ENCODE measurements around the gene MEGF6.

MEGF6 gene, protein sequence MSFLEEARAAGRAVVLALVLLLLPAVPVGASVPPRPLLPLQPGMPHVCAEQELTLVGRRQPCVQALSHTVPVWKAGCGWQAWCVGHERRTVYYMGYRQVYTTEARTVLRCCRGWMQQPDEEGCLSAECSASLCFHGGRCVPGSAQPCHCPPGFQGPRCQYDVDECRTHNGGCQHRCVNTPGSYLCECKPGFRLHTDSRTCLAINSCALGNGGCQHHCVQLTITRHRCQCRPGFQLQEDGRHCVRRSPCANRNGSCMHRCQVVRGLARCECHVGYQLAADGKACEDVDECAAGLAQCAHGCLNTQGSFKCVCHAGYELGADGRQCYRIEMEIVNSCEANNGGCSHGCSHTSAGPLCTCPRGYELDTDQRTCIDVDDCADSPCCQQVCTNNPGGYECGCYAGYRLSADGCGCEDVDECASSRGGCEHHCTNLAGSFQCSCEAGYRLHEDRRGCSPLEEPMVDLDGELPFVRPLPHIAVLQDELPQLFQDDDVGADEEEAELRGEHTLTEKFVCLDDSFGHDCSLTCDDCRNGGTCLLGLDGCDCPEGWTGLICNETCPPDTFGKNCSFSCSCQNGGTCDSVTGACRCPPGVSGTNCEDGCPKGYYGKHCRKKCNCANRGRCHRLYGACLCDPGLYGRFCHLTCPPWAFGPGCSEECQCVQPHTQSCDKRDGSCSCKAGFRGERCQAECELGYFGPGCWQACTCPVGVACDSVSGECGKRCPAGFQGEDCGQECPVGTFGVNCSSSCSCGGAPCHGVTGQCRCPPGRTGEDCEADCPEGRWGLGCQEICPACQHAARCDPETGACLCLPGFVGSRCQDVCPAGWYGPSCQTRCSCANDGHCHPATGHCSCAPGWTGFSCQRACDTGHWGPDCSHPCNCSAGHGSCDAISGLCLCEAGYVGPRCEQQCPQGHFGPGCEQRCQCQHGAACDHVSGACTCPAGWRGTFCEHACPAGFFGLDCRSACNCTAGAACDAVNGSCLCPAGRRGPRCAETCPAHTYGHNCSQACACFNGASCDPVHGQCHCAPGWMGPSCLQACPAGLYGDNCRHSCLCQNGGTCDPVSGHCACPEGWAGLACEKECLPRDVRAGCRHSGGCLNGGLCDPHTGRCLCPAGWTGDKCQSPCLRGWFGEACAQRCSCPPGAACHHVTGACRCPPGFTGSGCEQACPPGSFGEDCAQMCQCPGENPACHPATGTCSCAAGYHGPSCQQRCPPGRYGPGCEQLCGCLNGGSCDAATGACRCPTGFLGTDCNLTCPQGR (N-terminal part only)

GRCh38 chr1:3611170-3612019 is at the start of gene MEGF6:
TSS of gene MEGF6 (minus strand) at chr1:3611508. CDS start at chr1:3611268, 240 bp downstream.
- in situ Hi-C loops (cut with MboI; ENCODE audit: low sequenced_read_pairs), result no loop called here

DNA sequence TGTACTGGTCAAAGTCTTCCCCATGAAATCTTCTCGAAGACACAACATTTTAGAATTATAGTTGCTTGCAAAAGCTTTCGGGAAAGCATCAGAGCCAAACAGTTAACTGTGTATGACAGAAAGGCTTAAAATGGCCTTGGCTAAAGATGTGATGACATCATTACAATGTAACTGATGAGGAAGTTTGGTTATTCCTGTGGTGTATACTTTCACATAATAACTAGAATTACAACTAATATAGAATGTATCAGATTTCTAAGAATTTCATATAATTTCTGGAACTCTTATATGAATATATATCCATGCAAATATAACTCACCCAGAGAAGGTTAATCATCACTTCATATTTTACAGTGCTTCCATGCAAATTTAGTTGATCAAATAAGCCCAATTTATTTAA is 49.4 kb upstream of the MEGF6 start:
- in situ Hi-C loops (cut with MboI; ENCODE audit: low sequenced_read_pairs), result no loop called here

GRCh38 chr1:3659093-3659492 is 47.8 kb upstream of the MEGF6 start:
- in situ Hi-C loops (cut with MboI; ENCODE audit: low sequenced_read_pairs), result no loop called here

GRCh38 chr1:3658231-3658615 is 46.9 kb upstream of the MEGF6 start:
- in situ Hi-C loops (cut with MboI; ENCODE audit: low sequenced_read_pairs), result no loop called here

DNA sequence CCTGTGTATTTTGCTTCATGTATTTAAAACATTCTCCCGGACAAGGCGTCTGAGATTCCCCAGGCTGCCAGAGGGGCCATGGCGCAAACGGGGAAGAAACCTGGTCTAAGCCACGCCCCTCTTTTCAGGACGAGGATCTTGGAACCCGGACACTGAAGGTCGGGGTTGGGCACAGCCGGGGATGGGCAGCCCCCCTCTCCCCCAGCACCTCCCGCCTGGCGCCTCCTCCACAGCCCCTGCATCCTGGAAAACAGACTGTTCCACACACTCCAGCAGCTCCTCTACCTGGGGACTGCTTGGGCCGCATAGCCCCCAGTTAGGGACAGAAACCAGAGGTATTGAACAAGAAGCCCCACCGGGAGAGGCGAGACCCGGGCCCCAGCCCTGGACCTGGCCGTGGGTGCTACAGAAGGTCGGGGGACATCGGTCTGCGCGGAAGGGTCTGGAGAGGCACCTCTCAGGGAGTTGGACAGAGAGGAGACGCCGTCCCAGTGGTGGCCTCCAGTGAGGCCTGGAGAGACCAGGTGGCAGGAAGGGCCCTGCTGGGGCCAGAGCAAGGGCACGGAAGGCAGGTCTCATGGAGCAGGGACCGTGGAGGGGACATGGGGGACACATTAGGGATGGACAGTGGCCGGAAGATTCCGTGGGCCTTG is 46.4 kb upstream of the MEGF6 start:
- in situ Hi-C loops (cut with MboI; ENCODE audit: low sequenced_read_pairs), result no loop called here

DNA sequence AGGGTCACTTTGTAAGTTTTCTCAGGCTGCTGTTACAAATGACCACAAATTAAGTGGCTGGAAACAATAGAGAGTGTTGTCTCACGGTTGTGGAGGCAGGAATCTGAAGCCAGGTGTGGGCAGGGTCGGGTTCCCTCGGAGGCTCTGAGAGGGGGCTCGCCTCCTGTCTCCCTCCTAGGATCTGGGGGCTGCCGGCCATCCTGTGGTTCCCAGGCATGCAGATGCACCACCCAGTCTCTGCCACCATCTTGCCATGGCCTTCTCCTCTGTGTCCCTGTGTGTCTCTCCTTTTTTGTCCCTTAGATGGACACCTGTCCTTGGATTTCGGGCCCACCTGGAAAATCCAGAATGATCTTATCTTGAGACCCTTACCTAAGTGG is 45.8 kb upstream of the MEGF6 start:
- in situ Hi-C loops (cut with MboI; ENCODE audit: low sequenced_read_pairs), result no loop called here

DNA sequence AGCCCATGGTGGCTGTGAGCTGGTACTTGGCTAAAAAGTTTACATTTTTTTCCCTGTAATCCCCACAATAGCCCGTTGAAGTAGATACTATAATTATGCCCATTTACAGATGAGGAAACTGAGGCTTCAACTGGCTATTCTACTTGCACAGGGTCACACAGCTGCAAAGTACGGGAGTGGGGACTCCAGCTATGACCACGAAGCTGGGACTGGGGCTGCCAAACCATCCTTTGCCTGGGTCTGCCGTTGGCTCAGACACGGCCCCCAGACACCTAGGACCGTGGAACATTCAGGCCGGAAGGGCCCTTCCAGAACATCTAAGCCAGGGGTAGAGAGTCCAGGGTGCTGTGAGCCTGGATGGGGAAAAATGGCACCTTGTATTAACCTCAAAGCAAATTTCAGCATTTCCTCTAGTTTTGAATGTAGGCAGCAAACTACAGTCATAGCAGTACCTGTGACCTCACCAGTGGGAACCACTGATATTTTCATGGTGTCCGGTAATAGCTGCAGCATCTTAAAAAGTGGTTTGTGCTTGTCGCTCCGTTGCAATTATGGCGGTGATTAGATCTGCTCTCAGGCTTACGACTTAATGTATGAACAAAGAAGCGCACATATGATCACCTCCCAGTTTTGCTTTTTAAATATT is 45.3 kb upstream of the MEGF6 start:
- in situ Hi-C loops (cut with MboI; ENCODE audit: low sequenced_read_pairs), result no loop called here

DNA sequence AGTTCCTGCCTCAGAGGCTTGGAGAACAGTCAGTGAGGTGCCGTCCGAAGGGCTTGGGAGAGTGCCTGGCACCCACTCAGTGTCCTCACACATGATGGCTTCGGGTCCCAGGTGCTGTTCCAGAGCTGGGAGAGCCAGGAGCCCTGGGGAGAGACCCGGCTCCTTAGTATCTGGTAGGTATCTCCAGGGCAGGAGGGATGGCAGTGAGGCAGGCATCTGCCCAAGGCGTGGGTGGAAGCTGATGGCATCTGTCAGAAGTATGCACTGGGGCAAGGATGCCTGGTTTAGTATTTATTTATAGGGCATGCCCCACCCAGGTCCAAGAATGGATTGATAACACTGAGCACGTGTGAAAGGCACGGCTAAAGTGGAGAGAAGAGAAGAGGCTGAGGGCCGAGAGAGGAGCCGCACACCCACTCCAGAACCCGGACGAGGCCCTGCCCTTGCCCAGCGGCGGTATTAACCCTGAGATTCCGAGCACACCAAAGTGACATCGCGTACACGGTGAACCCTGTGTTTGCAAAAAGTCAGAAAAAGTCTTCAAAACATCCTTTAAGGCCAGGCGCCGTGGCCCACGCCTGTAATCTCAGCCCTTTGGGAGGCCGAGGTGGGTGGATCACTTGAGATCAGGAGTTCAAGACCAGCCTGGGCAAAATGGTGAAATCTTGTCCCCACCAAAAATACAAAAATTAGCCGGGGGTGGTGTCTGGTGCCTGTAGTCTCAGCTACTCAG is 43.4 kb upstream of the MEGF6 start:
- in situ Hi-C loops (cut with MboI; ENCODE audit: low sequenced_read_pairs), result no loop called here

- in situ Hi-C loops (cut with MboI; ENCODE audit: low sequenced_read_pairs), result no loop called here
Observed at GRCh38 chr1:3653286-3653618, 41.9 kb upstream of the MEGF6 start.

DNA sequence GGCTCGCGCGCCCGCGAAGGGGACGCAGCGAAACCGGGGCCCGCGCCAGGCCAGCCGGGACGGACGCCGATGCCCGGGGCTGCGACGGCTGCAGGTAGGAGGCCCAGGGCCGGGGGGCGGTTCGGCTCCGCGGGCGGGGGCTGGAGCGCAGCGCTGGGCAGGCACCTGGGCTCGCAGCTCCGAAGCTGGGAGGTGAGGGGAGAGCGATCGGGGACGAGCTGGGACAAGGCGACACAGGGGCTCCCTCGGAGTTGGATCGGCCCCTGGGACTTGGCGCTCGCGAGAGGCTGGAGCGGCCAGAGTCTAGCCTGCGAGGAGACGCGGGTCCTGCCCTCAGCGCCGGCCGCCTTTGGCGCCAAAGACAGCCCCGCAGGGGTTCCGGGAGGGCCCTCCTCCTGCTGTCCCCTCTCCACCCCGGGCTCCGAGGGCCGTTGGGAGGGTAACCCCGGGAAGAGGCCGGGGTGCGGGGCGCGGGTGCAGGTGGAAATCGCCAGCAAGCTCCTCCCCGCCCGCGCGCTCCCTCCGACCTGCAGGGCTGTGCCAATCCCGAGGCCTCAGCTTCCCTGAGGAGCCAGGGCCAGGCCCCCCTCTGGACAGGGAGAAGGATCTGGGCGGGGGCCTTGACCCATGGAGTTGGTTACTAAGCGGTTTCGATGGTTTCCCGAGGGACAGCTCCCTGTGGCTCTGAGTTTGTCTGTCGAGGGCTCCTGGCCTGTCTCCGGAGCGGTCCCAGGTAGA is 41.4 kb upstream of the MEGF6 start:
- in situ Hi-C loops (cut with MboI; ENCODE audit: low sequenced_read_pairs), result no loop called here

DNA sequence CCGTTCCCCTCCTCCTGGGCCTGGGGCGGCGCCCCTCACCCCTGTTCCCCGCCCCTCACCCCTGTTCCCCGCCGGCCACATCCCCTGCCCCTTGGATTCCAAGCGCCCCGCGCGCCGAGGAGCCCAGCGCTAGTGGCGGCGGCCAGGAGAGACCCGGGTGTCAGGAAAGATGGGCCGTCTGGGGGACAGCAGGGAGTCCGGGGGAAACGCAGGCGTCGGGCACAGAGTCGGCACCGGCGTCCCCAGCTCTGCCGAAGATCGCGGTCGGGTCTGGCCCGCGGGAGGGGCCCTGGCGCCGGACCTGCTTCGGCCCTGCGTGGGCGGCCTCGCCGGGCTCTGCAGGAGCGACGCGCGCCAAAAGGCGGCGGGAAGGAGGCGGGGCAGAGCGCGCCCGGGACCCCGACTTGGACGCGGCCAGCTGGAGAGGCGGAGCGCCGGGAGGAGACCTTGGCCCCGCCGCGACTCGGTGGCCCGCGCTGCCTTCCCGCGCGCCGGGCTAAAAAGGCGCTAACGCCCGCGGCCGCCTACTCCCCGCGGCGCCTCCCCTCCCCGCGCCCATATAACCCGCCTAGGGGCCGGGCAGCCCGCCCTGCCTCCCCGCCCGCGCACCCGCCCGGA is 40.7 kb upstream of the MEGF6 start, which contains the start of gene TP73:
Gene TP73, plus strand, starts transcription at position 587 of the 618 bp plus-strand sequence. CDS start 29,850 bp downstream, outside the sequence.
- in situ Hi-C loops (cut with MboI; ENCODE audit: low sequenced_read_pairs), result no loop called here

DNA sequence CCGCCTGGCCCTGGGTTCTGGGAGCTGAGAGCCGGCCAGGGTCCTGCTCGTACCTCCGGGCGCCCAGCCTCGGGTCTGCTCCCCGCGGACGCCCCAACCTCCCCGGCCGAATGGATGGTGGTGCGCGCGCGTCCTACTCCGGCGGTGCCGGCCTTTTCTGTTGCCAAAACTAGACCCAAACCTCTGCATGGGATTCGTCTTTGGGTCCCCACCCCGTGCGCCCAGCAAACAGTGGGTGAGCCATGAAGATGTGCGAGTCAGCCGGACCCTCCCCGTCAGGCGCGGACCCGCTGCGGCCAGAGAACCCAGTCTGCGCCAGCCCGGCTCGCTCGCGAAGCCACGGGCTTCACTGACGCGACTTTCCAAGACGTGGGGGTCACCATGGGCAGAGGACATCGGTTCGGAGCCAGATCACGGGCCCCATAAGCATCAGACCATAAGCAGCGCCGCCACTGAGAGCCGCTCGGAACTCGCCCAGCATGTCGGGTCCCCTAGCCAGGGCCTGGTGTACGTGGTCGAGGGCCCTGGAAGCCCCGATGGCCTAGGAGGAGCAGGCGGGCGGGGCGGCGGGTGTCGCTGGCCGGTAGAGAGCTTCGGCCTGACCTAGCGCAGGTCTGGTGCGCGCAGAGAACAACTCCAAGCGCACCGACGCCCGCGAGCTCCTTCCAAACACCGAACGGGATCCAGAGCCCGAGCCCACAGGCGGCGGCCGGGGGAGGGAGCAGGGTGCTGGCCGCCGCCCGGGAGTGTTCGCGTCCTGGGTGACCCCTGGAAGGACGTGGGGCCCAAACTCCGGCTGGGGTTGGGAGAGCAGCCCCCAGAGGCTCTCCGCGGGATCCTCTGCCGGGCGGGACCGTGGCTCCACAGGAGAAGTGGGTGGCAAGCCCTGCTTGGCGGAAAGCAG is 40.0 kb upstream of the MEGF6 start:
- in situ Hi-C loops (cut with MboI; ENCODE audit: low sequenced_read_pairs), result no loop called here

DNA sequence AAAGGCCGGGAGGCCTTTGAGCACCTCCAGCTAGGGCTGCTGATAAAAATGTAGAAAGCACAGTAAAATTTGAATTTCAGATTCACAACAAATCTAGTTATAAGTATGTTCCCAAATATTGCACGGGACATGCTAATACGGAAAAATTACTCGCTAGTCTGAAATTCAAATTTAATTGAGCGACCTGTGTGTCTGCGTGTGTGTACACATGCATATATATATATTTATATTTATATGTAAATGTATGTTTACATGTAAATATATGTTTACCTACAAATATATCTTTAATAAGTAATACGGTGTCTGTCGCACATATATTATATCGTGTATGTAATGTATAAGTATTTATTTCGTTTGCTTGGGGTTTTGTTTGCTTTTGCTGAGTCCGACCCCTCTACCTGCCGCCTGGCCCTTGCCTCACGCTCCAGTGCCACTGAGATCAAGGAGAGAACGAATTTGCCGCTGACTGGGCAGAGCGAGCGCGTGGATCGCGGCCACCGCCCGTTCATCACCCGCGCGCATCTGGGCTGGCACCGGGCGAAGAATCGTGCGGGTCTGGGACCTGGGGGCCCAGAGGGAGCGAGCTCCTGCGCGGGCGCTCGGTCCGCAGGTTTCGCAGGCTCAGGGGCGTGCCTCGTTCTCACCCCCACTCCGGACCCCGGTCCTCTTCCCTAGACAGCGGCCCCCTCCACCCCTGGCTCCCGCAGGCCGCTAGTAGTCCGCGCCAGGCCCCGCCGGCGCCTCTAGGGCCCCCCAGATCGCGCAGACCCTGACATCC is 39.1 kb upstream of the MEGF6 start:
- in situ Hi-C loops (cut with MboI; ENCODE audit: low sequenced_read_pairs), result no loop called here

GRCh38 chr1:3649342-3650247 is 38.3 kb upstream of the MEGF6 start, which contains the start of gene WRAP73:
TSS of gene WRAP73 (minus strand) at chr1:3650103. CDS start at chr1:3649999, 104 bp downstream.
- in situ Hi-C loops (cut with MboI; ENCODE audit: low sequenced_read_pairs), result no loop called here

DNA sequence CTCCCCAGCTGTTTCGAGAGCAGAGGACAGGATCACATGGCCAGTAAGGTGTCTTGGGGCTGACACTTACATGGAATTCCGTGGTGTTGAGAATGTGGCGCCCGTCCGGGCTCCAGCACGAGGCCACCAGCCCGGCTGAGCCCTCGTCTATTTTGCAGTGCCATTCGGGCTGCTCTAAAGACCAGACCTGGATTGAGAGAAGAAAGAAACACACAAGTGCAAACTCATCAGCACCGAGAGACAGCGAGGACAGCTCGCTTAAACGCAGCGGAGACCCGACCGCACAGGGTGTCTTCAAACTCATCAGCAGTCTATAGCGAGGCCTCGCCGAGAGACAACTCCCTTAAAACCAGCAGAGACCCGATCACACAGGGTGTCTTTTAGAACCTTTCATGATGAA is 35.3 kb upstream of the MEGF6 start:
- in situ Hi-C loops (cut with MboI; ENCODE audit: low sequenced_read_pairs), result no loop called here
